ENCODE data around the gene CRKL.
"Not testable (repeated sequence)": the region's sequence is repeated elsewhere in the genome, so short reads cannot be mapped to it uniquely, and the experiment has no call there.

CRKL gene, protein sequence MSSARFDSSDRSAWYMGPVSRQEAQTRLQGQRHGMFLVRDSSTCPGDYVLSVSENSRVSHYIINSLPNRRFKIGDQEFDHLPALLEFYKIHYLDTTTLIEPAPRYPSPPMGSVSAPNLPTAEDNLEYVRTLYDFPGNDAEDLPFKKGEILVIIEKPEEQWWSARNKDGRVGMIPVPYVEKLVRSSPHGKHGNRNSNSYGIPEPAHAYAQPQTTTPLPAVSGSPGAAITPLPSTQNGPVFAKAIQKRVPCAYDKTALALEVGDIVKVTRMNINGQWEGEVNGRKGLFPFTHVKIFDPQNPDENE

DNA sequence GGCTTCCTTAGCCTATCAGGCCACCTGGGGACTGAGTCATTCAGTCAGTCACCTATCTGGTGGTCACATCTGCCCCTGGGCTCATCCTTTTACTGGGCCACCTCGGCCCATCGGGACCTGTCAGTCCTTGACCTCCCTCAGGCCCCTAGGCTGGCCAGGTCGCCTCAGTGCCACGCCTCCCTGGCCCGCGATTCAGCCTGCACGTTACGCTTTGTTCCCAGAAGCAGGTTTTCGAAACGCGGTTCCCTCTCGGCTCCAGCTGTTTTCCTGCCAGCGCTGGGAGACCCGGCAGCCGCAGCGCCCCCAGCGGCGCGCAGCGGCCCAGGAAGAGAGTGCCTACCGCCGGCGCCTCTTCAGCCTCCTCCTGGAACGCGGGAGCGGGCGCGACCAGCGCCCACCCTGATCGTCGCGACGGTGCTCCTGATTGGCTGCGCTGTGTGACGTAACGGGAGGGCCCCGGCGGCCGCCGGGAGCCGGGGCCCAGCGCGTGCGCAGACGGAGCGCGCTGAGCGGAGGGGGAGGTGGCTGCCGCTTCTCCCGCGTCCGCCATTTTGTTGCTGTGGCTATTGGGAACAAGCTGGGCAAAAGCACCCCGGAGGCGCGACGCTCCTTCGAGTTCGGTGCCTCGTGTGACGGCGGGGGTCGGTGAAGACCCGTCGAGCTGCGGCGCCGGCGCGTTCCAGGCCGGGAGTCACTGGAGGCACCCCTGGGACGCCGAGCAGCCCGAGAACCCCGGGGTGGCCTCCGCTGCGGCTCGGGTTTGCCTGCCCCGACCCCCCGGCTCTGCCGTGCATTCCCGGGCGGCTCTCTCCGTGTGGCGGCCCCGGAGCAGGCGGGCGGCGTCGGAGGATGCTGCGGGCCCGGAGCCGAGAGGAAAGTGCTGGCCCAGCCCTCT is at the start of gene CRKL:
TSS of gene CRKL (plus strand) at position 492 of the 895 bp plus-strand sequence. CDS start 528 bp downstream, outside the sequence.
- DNase-seq: peak; percentile 96

DNA sequence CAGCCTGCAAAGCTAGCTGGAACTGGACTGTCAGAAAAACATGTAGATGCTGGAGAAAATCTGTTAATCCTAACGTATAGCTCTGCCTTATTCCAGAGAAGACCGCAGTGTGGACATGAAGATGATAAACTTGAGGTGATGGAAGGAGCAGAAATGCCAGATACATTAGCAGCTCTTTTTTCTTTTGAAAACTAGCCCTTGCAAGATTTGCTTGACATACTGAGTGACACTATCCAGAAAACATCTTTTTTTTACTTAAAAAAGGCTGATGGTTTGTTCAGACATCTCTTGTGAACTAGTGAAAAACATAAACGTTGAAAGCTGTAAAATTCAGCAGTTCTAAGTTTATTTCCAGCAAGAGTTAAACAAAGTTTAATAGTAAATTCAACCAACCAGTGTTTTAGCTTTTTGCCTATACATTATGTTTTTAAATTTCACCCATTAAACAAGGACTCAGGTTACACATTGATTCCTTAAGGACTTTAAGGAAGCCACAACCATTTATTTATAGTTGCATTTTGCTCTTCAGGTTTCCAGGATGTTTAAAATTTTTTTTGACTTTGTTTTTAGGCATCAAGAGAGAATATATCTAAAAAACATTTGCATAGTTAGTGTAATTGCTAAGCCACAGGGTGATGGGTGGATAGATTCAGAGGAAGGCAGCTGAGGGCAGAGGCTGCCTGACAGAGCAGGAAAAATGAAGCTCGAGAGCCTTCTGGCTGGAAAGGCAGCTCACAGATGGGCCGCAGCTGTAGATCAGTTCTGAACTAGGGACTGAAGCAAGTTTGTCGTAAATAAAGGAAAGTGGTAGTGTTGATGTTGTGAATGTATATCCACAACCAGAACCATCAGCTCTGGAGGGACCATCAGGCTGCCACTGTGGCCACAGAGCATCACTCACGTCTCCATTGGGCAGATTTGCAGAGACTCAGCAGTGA is 48.9 kb upstream of the CRKL start:
- DNase-seq: no peak

DNA sequence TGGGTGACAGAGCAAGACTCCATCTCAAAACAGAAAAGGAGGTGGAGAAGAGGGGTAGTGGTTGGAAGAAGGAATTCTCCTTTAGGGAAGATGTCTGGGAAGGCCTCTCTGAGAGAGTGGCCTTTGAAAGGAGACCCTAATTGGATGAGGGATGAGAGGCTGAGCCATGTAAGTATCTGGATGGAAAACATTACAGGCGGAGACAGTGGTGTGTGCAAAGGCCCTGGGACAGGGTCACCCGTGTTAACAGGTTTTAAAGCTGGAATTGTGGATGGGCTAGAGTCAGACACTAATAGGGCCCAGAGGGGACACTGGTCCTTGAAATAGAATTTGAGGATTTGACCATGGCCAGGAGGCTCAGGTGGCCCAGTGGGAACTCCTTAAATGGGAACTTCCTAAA is 48.0 kb upstream of the CRKL start:
- DNase-seq: no peak

DNA sequence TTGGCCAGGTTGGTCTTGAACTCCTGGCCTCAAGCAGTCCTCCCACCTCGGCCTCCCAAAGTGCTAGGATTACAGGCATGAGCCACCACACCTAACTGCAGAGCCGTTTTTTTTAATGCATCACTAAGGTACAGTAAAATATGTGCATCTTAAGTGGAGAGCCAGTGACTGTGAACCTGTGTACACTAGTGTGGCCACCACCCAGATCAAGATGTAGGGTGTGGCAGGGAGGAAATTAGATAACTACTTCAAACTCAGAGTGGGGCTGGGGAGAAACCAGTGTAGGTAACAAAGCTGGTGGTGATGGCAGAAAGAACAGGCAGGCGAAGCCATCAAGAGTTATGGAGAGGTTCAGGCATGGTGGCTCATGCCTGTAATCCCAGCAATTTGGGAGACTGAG is 44.0 kb upstream of the CRKL start:
- DNase-seq: no peak

DNA sequence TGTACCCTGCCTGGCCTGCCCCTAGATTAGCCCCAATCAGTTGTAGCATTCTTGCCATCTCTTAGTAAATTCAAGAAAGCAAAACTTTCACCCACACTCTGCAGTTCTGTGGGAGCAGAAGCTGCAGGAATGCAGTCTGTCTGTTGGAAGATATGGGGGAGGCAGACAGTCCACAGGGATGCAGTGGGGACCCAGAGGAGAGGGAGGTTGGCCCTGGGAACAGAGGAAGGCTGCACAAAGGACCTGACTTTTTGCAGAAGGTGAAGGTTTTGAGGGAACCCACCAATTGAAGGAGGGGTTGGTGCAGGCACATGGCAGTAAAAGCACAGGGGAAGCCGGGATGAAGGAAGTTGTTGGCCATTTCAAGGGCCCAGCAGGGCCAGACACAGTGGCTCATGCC is 41.9 kb upstream of the CRKL start:
- DNase-seq: no peak

DNA sequence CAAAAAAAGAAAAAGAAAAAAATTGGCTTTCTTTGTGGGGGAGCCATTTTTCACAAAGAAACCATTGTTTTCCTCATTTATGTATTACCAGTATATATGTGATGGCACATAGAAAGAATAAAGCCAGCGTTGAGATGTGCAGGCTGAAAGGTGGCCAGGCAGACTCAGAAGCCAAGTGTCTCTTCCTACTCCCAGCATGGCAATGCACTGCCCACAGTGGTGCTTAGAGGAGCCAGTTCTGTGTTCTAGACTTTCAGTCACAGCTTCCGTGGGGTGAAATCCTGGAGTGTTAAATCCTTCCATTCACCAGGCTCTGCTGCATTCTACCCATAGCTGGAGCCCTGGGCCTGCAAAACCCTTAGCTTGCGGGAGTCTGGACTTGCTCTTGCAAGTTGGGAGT is 39.5 kb upstream of the CRKL start:
- DNase-seq: no peak

DNA sequence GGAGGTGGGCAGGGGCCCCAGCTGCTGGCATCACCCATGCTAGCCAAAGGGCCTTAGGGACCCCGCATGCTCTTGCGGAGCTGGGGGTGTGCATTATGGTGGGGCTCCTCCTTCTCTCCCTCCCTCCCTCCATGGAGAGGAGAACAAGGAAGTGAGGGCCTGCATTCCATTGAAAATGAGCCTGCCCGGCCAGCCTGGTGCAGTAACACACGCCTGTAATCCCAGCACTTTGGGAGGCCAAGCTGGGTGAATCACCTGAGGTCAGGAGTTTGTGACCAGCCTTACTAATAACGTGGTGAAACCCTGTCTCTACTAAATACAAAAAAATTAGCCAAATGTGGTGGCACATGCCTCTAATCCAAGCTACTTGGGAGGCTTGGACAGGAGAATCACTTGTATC is 36.0 kb upstream of the CRKL start:
- DNase-seq: no peak

DNA sequence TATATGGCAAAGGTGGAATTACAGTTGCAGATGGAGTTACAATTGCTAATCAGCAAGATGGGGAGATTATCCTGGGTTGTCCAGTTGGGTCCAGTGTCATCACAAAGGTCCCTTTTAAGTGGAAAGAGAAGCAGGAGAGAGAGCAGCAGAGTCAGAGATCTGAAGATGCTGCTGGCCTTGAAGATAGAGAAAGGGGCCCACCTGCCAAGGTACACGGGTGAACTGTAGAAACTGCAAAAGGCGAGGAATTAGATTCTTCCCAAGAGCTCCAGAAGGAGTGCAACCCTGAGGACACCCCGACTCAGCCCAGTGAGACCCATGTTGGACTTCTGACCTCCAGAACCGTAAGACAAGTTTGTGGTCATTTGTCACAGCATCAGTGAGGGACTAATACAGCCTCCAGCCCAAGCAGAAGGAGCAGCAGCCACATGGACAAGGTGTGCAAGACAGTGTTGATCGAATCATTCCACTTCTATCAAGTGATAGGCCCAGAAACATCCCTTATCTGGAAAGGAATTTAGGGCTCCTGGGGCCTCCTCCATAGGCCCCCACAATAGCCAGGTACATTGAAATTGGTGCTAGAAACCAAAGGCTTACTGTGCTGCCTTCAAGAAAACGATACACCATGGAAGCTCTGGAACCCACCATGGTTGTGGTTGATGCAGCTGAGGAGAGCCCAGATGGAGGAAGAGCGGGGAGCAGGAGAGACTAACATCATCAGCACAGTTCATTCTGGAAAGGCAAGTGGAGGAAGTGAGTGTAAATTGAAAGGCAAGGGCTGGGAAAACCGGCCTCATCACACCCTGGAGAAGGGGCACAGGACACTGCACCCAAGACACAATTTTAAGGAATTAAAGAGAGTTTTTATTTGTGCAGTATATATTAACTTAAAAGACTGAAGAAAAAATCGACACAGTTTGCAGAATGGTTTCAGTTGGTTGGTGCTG is 35.1 kb upstream of the CRKL start:
- DNase-seq: no peak

DNA sequence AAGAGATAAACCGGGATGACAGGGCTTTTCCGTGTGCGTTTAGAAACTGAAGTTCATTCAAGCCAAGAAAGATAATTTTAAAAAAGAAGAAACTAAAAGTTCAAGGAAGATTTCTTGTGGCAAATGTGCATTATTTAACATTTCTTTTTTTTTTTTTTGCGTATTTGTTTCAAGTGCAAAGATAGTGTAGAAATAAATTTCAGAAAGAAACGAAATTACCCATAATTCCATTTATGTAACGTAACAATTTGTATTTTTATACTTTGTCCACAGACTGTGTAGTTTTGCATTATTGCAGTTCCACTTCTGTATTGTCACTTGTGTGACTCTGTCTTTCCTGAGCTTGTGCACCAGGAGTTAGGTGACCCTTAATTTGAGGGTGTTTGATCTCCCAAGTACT is 34.4 kb upstream of the CRKL start:
- DNase-seq: no peak

DNA sequence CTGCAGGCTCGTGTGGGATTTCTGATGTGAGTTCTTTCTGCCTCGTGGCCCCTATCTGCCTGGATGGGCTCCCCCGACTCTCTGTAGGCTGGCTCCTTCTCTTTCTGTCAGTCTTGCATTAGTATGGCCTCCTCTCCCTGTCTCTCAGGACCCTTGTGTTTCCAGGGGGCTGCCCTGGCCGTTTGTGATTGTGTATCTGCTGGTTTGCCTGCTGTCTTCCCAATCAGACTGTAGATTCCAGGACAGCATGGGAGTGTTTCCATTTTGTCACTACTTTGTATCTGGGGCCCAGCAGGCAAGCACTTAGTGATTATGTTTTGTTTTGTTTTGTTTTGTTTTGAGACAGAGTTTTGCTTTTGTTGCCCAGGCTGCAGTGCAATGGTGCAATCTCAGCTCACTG is 32.8 kb upstream of the CRKL start:
- no peak for DNase-seq

DNA sequence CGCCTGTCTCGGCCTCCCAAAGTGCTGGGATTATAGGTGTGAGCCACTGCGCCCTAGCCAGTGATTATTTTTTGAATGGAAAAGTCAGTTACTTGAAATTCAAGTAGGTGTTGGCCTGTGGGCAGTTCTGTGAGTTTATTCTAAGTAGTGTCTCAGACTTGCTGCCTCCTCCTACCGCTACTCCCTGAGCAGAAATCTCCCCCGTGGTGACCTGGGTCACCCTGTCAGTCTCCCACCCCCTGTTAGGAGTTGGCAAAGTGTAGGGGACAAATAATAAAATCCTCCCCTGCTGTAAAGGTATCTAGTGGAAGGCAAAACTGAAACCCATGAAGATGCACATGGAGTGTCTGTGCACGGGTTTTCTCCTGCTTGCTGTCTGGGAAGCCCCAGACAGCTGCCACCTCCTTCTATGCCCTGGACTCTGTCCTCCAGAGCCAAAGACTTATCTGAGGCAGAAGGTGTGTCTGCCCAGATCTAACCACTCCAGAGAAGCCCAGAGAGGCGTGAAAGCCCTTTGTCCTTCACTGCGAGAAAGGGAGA is 32.1 kb upstream of the CRKL start:
- DNase-seq: no peak

DNA sequence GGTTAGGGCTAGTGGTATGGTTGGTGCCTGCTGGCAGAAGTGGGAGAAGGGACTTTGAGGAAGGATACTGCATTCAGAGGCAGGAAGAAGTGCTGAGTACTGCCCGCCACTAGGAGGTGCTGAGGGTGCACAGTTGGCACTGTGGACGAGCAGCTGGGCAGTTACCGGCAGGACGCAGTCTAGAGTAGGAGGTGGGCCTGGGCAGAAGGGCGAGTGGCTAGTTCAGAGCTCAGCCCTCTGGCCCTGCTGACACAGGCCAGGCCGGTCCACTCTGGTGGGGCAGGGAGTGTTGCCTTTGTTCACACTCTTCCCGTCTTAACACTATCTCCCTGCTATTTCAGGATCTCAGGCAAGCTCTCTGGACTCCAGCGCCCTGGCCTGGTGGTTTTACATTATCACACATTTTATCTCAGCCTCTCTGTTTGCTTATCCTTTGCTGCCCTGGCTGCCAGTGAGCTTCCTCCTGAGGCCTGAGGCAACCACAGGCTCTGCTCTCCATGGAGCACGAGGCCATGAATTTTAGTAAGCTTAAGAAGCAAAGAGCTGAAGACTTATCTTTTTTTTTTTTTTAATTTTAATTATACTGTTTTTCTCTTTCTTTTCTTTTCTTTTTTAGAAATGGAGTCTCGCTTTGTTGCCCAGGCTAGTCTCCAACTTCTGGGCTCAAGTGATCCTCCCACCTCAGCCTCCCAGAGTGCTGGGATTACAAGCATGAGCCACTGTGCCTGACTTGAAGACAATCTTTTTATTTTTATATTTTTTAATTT is 31.5 kb upstream of the CRKL start:
- DNase-seq: peak; percentile 12

DNA sequence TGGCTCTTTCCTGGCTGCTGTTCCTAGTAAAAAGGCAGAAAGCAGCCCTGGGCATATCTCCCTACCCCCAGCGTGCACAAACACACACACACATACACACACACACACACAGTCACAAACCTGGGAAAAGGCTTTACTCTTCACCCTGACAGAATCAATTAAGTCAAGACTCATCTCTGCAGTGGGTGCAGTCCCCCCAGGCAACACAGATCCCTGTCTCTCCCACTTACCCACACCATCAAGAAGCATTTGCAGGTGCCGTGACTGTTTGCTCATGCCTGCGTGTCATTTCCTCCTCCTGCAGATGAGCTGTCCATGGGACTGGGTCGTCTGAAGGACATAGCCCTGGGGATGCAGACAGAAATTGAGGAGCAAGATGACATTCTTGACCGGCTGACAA is 29.8 kb upstream of the CRKL start:
- no peak for DNase-seq

DNA sequence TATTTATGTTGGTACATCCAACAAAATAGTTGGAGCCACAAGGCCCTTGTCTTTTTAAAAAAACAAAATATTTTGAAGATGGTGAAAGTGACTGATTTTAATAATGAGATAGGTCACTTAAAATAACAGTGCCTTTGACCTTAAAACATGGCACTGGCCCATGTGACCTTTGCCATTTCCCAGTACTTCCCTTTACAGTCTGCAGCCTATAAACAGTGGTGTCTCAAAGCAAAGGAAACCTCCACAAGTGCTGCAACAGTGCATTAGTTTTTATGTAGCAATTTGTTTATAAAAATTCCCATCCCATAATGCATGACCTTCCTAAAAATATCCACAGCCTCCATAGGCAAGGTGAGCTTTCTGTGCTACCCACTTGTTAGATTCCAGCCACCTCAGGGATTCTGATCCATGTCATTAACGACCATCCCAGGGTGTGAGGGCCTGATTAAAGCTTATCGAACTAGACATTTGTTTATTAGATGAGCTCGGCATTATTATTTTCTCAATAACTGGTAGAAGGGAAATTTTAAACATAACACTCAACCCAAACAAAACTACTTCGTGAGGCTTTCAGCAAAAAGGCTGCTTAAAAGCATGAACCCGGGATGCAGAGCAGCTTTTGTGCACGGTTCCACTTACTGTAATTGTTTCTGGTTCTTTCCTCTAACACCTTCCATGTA is 28.0 kb upstream of the CRKL start:
- DNase-seq: no peak

DNA sequence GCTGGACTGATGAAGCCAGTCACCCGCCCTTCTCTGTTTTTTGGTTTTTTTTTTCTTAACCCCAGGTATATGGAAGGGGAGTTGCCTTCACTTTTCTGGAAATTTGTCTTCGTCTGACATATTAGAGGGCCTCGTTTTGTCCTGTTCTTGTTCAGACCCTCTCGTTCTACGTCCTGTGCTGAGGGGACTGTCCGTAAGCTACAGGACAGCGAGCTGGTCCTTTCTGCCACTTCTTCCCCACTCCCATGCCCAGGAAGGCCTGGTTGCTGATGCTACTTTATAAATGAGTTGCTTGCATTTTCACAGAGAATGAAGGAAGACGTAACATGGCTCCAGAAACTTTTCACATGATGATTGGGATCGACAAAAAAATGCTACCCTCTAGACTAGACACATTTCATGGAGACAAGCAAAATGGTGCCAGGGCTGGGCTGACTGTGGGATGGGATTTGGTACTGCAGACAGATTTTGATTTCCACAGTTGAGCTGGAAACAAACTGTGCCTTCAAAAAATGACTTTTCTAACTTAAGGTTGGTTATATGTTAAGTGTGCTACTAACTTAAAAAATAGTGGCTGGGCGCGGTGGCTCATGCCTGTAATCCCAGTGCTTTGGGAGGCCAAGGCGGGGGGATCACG is 27.2 kb upstream of the CRKL start:
- DNase-seq: no peak

DNA sequence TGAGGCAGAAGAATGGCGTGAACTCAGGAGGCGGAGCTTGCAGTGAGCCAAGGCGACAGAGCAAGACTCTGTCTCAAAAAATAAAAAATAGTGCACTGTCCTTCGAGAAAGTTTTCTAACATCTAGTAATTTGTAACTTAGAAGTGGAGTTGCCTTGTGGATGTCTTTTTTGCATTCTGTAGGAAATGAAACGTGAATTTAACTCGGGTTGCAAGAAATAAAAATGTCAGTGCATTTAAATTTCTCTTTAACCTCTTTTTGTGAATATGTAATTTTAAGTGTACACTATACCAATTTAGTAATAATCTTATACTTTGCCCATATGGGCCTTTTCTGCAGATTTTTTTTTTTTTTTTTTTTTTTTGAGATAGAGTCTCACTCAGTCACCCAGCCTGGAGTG is 26.2 kb upstream of the CRKL start:
- no peak for DNase-seq

DNA sequence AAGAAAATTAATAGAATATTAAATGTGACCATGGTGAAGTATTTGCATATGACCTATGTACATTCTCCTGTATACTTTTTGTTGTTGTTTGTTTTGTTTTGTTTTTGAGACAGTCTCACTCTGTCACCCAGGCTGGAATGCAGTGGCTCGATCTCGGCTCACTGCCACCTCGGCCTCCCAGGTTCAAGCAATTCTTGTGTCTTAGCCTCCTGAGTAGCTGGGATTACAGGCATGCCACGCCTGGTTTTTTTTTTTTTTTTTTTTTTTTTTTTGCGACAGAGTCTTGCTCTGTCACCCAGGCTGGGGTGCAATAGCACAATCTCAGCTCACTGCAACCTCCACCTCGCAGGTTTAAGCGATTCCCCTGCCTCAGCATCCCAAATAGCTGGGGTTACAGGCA is 19.5 kb upstream of the CRKL start:
- not testable (repeated sequence) for DNase-seq

DNA sequence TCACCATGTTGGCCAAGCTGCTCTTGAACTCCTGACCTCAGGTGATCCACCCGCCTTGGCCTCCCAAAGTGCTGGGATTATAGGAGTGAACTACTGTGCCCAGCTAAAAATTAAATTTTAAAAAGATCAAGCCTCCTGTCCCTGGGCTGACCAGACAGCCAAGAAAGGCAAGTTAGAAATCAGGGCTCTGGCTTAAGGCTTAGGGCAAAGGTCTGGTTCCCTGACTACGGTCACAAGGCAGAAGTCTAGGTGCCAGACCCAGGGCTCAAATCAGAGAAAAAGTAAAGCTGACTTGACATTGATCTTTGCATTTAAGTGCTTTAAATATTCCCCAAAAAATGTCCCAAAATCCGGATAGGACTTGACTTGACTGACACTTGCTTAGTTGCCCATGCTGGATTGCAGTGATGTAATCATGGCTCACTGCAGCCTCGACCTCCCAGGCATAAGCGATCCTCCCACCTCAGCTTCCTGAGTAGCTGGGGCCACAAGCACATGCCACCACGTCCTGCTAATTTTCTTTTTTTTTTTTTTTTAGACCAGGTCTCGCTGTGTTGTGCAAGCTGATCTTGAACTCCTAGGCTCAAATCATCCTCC is 17.3 kb upstream of the CRKL start:
- DNase-seq: no peak
